Activated T-helper 1 cell treated with anti-CD3 and anti-CD28 coated beads, Interleukin-2, amount 50 U/mL, for 16 hours (primary cell): ENCODE results near the gene CABP7.

ENCODE experiments used
- DNase-seq, 2 donors: peaks; one replicate each; pipeline ENCODE4 v3.0.0-alpha.2; 2020; ENCODE audit warnings: low read depth in 1 of 2, low spot score in 1 of 2

Gene CABP7

DNA sequence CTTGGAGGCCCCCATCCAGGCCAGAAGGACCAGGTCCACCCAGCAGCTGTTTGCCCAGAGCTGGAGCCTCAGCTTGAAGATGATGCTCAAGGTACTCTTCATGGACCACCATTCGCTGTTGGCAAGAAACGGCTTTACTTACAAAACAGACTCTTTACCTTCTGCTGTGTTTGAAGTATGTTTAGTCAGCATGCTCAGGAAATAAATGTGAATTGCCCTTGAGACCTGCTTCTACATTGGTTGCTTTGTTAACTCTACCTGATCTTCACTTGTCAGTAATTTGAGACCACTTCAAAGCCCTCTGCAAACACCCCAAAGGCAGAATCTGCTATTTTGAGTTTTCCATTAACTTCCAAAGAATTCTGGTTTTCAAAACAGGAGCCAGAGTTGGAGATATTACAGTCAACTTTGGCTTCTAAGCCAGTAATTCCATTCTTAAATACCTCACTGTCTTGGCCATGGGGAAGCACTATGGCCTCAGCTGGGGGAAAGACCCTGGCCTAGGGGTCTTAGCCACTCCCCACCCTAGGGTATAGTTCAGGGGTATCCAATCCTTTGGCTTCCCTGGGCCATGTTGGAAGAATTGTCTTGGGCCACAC, 50.0 kb downstream of the CABP7 start:
- DNase-seq, result no peak

DNA sequence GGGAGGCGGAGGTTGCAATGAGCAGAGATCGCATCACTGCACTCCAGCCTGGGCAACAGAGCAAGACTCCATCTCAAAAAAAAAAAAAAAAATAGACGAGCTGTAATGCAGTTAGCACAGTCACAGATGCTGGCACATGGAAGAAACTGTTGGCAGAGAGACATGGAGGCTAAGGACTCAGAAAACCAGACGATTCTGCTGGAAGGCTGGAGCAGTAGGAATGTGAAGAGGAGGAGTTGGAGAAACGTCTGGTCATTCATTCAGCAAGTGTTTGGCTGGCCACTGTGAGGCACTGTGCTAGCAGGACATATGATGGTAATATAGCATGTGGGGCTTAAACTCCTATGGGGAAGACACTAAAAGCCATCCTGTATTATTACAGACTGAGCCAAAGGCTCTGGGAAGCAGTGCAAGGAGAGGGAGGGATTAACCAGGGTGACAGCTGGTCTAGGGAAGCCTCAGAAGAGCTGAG, 52.4 kb downstream of the CABP7 start:
- no peak for DNase-seq

DNA sequence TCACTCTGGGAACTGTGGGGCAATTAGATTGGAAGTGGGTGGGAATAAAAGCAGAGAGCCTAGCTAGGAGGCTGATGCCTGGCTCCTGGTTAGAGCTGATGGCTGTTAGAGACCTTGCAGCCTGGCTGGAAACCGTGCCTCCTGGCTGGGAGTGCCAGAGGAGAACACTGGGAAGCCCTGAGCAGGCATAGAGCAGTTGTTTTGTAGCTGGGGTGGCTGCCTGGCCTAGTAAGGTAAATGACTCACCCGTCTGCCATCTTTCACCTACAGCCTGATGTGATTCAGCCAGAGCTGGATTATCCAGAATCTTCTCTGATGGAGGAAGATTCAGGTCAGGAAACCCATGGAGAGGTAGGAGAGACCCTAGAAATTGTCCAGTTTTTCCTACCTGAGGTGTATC, 53.4 kb downstream of the CABP7 start:
- no peak for DNase-seq

DNA sequence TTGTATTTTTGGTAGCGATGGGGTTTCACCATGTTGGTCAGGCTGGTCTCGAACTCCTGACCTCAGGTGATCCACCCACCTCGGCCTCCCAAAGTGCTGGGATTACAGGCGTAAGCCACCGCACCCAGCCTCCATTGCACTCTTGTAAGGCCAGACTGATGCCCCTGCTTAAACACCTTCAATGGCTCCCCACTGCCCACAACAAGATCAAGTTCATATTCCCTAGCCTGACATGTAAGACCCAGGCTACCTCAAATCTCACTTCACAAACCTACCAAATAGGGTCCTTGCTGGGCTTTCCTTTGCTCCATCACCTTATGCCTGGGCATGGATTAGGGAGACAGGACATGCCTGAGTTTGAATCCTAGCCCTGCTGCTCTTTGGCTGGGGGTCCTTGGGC, 60.4 kb downstream of the CABP7 start:
- DNase-seq, result no peak

DNA sequence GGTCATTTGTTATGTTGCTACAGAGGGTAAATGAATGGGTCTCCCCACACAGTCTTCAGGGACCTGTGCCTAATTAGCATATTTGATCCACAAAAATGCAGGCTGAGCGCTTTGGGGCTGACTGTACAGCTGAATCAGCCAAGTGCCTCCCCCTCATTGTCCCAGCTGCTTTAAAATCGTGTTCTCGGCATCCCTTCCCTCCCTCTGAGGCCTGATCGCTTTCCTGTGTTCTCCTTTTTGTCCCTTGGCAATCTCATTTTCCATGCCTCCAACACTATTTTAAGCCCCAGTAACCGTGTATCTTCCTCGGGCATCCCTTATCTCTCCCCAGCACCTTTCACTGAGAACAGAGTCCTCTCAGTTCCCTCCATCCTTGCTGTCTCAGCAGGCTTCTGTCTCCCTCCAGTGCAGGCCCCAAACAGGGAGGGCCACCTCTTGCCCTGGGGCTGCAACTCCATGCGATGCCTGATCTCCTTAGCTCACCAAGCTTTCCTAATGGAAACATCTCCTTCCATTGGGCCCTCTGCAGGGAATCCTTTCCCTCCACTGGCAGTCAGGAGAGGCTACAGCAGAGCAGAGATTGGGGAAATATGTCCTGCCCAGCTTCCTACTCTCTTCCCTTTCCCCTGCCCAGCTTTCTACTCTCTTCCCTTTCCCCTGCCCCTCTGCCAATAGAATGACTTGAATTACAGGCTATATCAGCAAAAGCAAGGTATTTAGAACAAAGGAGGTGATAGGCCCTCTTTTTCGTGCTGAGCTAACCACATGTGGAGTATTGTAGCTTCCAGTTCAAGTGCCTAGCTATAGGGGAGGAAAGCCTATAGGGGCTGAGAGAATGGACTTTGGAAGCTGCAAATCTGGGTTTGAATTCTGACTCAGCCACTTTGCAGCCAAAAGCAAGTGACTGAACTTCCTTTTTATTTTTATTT, 61.2 kb downstream of the CABP7 start:
- DNase-seq, result no peak
